GM21390 (cell line): ENCODE results near the gene DLL4.
"Not testable (repeated sequence)": the region's sequence is repeated elsewhere in the genome, so short reads cannot be mapped to it uniquely, and the experiment has no call there.

ENCODE experiments used
- ATAC-seq: cut with Tn5 transposase; IDR thresholded peaks from one replicate; pipeline ENCODE4 v1.9.1; 2021; ENCODE audit not compliant: unreplicated experiment

The DLL4 gene

DNA sequence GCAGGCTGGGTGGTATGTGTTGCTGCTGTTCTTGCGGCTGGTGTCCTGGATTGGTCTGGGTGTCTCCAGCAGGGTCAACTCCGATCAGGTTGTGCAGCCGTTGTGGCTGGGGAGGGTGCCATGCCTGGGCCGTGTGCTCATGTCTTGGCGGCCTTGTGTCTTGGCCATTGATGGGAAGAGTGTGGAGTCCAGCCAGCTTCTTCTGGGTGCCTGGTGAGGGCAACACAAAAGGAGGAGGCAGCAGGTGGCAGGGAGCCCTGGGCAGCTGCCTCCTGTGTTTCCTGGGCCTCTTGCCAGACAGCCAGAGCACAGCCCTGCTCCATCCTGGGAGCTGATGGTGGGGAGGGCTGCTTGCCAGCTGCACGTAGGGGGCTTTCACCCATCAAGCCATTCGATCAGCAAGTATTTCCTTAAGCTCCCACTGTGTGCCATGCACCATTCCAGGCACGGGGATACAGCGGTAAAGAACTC, 28.5 kb downstream of the DLL4 start:
- no peak for ATAC-seq

DNA sequence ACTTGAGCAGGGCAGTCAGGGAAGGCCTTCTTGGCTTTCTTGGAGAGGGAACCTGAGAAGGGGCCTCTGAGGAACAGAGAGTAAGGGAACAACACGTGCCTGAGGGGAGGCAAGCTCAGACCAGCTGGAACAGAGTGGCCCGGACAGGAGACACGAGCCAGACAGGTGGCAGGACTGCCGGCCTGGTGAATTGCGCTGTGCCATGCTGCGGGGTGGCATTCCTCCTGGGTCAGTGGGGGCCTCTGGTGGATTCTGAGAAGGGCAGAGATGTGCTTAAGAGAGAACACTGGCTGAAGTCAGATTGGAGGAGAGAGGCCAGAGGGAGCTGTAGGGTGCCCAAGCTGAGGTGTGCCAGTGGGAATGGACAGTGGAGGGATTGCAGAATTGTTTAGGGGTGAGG, 29.0 kb downstream of the DLL4 start:
- no peak for ATAC-seq

DNA sequence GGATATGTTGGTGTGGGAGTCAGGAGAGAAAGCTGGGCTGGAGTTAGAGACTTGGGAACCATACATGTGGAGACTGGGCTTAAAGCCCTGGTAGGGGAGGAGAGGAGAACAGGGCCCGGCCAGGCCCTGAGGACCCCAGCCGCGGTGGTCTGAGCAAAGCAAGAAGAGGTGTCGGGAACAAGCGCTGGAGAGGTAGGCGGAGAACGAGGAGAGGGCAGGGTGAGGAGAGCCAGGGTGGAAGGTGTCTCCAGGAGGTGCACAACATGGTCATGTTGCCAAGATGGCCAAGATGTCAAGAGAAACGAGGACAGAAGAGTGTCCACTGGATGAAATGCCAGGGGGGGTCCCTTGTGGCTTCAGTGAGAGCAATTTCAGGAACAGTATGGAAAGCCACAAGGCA, 29.6 kb downstream of the DLL4 start:
- no peak for ATAC-seq

DNA sequence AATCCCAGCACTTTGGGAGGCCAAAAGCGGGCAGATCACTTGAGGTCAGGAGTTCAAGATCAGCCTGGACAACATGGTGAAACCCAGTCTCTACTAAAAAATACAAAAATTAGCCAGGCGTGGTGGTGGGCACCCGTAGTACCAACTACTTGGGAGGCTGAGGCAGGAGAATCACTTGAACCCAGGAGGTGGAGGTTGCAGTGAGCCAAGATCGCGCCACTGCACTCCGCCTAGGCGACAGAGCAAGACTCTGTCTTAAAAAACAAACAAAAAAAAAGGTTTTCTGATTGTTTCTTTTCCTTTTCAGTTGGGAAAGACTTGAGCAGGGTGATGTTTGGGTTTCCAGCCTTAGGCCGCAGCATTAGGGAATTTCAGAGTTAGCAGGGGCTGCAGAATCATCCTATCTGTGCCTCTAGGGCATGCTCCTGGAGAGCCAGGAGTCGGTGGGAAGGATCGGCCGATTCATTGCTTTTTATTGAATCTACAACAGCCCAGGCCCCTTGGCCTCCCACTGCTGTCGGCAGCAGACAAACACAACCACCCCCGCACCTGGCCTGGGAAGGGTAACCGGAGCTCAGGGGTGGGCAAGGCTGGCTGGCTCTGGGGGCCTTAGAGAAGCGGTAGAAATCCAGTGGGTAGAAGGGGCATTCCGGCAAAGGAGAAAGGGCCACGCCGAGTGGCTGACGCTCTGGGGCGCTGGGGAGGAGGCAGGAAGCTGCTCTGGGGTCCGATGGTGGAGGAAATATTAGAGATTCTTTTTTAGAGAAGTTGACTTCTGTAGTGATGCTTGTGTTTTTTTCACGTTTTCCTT, 30.4 kb downstream of the DLL4 start:
- ATAC-seq = no peak

DNA sequence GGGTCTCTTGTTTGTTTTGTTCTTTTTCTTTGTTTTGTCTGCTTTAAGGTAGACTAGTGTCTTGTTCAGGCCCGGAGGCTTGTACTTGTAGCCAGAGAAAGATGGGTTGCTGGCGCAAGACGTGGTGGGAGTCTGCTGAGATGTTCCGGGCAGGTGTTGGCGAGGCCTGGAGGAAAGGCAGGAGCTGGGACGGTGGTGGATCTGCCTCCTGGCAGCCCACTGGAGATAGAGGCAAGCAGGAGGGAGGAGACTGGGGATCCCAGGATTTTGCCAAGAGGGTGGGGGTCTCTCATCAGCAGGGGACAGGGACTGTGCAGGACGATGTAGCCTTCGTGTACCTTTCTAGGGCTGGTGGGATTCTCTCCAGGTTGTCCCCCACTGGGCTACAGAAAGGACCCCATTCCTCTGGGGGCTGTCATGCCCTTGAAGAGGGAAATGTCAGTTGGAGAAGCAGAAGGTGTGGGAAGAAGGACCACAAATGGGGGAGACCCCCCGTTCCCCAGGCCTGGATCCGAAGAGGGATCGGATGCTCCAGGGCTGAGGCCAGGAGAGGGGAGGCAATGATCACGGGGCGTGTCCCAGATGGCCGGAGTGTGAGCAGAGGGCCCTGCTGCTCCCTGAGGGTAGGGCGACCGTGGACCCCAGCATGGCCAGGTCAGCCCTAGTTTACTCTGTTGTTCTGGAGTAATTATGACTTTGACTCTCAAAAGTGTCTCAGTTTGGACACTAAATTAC, 31.2 kb downstream of the DLL4 start:
- ATAC-seq = no peak

DNA sequence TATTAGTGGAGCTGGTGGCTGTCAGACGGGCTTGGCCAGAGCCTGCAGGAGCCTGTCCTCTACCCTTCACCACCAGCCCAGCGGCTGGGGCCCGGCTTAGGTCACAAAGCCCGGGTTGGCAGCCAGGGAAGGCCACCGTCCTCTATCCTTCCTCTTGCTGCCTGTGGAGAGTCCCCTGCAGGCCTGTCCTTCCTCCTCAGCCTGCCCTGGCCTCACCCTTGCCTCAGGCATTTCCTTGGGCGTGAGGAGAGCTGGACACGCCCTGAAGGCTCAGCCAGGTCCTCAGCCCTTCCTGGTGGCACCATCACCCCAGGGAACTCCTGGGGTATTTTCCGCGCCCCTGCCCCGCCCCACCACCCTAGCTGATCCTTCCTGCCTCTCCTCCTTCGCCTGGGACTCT, 31.8 kb downstream of the DLL4 start:
- no peak for ATAC-seq

DNA sequence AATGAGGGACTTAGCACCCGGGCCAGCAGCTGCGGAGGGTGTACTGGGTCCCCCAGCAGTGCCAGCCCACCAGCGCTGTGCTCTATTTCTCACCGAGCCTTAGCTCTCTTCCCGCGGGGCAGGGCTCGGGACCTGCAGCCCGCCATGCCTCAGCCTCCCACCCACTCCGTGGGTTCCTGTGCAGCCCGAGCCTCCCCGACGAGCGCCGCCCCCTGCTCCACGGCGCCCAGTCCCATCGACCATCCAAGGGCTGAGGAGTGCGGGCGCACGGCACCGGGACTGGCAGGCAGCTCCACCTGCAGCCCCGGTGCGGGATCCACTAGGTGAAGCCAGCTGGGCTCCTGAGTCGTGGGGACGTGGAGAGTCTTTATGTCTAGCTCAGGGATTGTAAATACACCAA, 32.6 kb downstream of the DLL4 start:
- ATAC-seq = not testable (repeated sequence)

DNA sequence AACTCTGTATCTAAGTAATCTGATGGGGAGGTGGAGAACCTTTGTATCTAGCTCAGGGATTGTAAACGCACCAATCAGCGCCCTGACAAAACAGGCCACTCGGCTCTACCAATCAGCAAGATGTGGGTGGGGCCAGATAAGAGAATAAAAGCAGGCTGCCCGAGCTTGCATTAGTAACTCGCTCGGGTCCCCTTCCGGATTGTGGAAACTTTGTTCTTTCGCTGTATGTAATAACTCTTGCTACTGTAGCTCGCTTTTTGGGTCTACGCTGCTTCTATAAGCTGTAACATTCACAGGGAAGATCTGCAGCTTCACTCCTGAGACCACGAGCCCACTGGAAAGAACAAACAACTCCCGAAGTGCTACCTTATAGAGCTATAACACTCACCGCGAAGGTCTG, 33.2 kb downstream of the DLL4 start:
- ATAC-seq = not testable (repeated sequence)

DNA sequence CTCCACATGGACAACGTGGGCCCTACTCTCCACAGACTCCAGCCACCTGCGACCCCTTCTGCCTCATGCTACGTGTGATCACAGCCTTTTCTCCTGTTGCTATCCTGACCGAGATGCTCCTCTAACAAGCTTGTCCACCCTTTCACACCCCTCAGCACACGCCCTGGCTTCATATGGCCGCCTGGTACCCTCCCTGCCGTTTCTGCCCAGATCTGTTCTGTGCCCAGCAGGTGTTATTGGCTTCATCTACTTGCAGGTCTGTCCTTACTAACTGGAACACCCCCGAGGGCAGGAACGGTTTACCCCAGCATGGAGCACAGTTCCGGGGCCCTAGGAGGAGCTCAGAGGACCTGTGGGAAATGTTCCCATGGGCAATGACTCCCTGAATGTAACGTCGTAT, 34.1 kb downstream of the DLL4 start:
- ATAC-seq = no peak

DNA sequence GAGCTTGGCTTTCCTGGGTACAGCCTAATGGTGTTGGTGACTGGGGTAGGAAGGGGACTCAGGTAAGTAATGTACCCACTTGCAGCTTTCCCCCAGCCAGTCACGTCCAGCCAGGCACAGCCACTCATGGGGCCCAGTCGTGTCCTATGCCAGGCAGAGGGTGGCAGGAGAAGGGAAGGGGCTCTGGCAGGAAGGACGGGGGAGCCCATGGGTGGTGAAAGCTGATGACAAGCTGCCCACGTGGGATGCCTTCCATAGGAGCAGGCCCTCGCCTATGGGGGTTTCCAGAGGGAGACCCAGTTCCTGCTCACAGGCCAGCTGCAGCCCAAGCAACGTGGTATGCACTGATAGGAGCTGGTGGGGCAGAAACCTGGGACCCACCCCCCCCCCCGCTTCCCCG, 34.9 kb downstream of the DLL4 start:
- no peak for ATAC-seq

DNA sequence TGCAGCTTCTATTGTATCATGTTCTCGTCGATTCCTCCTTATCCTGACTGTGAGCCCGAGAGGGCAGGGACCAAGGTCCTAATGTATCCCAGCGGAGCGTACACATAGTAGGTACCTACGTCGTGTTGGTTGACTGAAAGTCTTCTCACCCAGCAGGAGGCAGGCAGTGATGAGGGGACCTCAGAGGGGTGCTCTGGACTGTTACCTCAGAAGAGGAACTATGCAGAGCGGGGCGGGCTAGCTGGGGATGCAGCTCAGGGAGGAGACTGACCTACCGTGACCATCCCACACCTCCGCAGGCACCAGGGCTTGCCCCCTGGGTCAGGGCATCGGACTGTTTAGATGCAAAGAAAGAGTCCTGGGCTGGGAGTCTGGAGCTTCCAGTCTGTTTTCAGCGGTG, 35.5 kb downstream of the DLL4 start:
- ATAC-seq = no peak

DNA sequence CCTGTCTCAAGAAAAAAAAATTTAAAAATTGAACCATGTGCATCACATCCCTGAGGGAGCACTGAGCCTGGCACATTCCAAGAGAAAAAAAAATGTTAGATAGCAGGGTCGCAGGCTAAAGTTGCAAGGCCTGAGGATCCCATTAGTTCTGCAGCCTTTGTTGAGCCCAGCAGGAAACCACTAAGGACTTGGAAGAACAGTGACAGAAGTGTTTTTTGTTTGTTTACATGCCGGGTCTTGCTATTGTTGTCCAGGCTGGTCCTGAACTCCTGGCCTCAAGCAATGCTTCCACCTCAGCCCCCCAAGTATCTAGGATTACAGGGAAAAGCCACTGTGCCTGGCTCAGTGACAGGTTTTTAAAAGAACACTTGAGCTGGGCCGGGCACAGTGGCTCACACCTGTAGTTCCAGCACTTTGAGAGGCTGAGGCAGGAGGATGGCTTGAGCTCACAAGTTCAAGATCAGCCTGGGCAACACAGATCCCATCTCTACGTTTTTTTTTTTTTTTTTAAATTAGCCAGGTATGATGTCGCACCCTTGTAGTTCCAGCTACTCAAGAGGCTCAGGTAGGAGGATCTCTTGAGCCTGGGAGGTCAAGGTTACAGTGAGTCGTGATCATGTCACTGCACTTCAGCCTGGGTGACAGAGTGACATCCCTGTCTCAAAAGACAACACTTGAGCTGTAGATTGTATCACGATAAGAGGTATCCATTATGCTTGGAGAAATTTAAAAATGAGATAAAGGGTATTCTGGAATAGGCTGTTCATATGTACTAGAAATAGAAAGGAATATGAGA, 39.3 kb downstream of the DLL4 start:
- no peak for ATAC-seq

DNA sequence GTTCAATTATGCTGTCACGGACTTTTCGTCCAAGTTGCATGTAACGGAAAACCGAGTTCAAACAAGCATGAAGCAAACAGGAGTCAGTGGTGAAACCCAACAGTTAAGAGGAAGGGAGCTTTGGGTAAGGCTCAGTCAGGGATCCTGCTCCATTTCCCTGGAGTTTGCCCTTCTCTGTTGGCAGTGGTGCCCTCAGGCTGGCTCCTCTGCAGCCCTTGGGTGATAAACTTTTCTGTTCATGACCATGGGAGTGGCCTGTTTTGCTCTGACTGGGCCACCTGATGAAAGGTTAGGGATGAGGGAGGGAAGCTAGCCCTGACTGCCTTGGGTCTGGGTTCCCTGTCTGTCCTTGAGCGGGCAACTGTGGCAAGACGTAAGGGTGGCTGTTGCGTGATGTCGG, 40.2 kb downstream of the DLL4 start:
- no peak for ATAC-seq

DNA sequence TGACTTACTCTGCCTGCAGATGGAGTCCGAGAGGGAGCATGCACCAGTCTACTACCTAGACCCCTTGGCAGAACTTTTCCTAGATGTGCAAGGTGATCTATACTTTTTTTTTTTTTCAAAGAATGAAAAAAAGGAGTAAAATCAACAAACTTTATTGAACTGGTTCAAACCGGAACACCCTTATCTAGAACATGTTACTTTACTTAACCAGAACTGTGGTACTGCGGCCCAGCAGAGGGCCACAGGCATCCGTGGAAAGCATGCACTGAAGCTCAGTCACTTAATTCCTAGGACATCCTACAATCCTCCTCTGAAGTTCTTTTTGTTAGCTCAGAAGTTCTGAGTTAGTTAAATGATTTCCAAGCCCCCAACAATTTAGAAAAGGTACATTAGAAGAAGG, 45.7 kb downstream of the DLL4 start:
- no peak for ATAC-seq

DNA sequence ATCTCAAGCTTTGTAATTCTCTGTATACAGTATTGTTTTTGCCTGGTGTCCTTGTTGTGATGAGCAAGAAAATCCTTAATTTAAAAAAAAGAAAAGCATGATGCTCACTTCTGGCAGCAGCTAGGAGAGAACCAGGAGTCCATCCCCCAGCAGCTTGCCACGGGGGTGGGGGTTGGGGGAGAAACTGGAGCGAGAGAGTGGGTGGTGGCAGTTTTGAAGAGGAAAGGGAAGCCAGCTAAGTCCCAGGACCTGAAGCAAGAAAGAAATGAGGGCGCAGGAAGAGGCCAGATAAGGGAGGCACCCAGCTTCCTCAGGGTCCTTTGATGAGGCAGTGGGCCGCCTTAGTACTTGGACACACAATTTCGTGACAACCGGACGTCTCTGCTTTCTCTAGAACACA, 47.7 kb downstream of the DLL4 start:
- ATAC-seq = no peak

DNA sequence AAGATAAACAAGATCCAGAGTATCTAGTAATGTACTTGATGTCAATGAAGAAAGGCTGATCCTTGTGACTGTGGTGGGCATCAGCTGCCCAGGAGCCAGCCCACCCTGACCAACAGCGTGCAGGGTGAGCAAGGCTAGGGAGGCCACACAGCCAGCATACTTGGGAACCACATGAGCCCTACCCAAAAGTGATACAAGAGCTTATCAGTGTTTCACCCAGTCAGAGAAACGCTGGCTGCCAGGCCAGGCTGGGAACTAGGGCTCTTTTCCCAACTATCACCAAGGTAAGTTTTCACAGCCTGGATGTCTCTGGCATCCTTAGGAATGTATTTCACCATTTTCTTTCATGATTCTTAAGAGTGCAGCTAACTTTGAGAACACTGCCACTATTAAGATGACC, 49.0 kb downstream of the DLL4 start:
- ATAC-seq = no peak

DNA sequence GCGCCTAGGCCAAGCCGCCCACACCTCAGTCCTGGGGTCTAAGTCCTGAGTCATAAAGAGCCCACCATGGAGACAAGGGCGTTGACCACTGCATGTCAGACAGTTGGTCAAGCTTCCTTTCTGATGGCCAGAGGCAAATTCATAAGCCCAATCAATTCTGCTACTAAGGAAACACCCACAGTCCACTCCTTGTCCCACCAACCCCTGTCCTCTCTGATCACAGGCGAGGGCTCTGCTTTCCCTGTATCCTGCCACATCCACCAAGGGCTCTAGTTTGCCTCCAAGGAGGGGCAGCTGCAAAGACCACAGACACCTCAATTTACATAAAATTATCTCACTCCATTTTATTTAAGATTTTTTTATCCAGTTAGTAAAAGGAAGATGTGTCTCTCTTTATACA, 49.4 kb downstream of the DLL4 start:
- ATAC-seq = no peak

DNA sequence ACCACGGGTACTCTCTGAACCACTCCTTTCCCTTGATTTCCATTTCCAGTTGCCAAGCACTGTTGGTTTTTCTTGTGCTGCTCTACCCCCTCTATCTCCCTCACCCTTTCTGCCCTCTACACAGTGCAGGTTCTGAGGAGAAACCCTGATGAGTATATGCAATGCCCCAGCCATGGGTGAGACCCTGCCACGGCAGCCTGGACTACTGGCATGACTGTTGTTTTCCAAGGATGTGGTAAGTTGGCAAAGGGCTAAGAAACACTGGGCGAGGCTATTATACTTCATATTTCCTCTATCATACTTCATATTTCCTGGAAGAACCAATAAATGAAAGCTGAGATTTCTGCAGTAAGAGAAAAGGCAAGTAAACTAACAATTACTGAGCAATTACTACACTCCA, 52.0 kb downstream of the DLL4 start:
- no peak for ATAC-seq

DNA sequence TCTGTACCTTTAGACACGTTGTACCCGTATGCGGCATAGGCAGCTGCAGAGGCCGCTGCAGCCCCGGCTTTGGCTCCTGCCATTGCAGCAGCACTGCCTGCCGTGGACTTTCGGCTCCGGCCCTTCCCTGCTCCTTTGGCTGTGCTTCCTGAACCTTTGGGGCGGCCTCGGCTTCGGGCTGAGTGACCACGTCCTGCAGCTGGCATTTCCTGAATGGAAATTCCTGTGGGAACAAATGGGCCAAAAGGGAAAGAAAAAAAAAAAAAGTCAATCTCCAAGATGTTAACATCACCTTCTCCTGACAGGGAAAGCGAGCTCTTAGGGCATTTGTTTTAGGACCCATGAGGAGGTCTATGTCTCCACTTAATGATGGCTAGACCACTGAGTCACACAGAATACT, 53.7 kb downstream of the DLL4 start:
- no peak for ATAC-seq

DNA sequence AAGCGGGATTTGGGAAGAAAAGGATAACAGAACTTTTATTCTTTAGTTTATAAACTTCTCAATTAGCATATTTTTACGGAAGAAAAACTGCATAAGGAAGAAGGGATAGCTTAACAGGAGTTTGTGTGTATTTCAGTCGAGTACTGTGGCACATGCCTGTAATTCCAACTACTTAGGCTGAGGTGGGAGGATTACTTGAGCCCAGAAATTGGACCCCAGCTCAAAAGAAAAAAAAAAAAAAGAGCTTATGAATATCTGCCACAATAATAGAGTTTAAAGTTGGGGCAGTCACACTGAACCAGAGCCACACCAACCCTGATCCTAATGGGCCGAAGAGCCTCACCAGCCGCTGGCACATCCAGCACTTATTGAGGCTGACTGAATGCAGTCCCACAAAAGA, 55.3 kb downstream of the DLL4 start:
- ATAC-seq = no peak

DNA sequence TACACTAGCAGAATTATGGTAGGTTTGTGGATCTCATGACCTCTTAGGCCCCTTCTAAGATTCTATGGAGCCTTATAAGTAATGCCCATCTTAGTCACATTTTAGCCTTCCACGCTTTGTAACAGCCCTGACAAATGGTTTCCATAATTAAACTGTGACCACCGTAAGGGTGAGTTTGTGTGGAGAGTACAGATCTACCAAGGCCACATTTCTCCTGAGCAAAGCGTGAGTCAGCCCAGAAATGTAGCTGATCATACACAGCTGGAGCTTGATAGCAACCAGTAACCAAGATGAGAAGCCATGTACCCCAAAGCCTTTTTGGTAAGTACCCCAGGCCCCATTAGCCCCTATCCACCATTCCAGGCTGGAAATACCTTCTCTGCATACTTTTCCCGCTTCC, 55.8 kb downstream of the DLL4 start:
- no peak for ATAC-seq
